Endothelial cell (in vitro differentiated cells): ENCODE measurements around the gene GPR17. TPM values are rescaled to one million over a fixed set of nuclear protein-coding genes. Genes with fewer than 3 reads are reported as not detected.

Source experiments
- DNase-seq: peaks from one replicate; pipeline ENCODE4 v3.0.0; 2021; ENCODE audit warnings: low spot score
- H3K27ac Mint-ChIP-seq: one replicate; pipeline ENCODE4 v1.8.0; 2021; ENCODE audit warnings: mixed read lengths, inconsistent platforms; ENCODE audit not compliant: unreplicated experiment
- H3K27me3 Mint-ChIP-seq: one replicate; pipeline ENCODE4 v1.8.0; 2021; ENCODE audit warnings: mild to moderate bottlenecking, moderate library complexity, mixed read lengths, inconsistent platforms; ENCODE audit not compliant: unreplicated experiment
- H3K36me3 Mint-ChIP-seq: one replicate; pipeline ENCODE4 v1.8.0; 2021; ENCODE audit warnings: mild to moderate bottlenecking, low read depth, mixed read lengths, inconsistent platforms; ENCODE audit not compliant: unreplicated experiment
- H3K4me1 Mint-ChIP-seq: one replicate; pipeline ENCODE4 v1.8.0; 2021; ENCODE audit warnings: mild to moderate bottlenecking, mixed read lengths, inconsistent platforms; ENCODE audit not compliant: unreplicated experiment
- H3K4me3 Mint-ChIP-seq: one replicate; pipeline ENCODE4 v1.8.0; 2021; ENCODE audit warnings: mild to moderate bottlenecking, mixed read lengths, inconsistent platforms; ENCODE audit not compliant: unreplicated experiment
- H3K9me3 Mint-ChIP-seq: one replicate; pipeline ENCODE4 v1.8.0; 2021; ENCODE audit warnings: mixed read lengths, inconsistent platforms; ENCODE audit not compliant: unreplicated experiment
- CTCF ChIP-seq: fragments of 200-600 bp; sonication (generic); IDR thresholded peaks from one replicate; pipeline ENCODE4 v1.5.0; 2021; ENCODE audit warnings: antibody characterized with exemption; ENCODE audit not compliant: unreplicated experiment
- total RNA-seq: library from RNA; stranded (reverse); fragmentation: NEBNext Ultra II Directional; extraction: Animal tissue kit (Norgen Biotek cat#: 25700); gene quantifications from one replicate; pipeline ENCODE4 v1.2.1, GENCODE V29; 2021; ENCODE audit not compliant: unreplicated experiment

Gene GPR17
- total RNA-seq, 1 donor from 2014 or later = 0.15 TPM

DNA sequence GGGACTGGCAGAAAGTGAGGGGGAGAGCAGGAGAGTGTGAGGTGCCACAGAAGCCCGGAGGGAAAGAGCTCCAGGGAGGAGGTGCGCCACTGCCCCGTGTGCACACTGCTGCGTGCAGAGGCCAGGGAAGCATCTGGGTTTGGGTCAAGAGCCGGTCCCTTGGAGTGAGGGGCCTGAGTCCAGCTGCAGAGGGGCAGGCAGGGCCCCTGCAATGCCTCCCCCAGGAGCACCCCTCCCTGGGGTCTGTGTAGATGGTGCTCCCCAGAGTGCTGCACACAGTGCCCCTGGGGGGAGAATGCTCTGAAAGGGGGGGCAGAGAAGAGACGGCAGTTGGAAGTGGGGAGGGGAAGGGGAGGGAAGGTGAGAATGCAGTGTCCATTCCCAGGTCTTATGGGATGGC, 33.0 kb downstream of the GPR17 start:
- no peak overlapping the region for H3K27ac Mint-ChIP-seq
- peaks cover 18% of the 10 kb centered on the region for H3K27me3 Mint-ChIP-seq

GRCh38 chr2:127679680-127680361, 33.9 kb downstream of the GPR17 start:
- H3K9me3 Mint-ChIP-seq = no peaks in the 10 kb centered on the region
- no peak overlapping the region for H3K4me3 Mint-ChIP-seq
- H3K27me3 Mint-ChIP-seq = peaks cover 17% of the 10 kb centered on the region
- H3K27ac Mint-ChIP-seq = no peak overlapping the region
- H3K4me1 Mint-ChIP-seq = peaks cover 6% of the 10 kb centered on the region
- no peak for TF ChIP-seq CTCF
- no peaks in the 10 kb centered on the region for H3K36me3 Mint-ChIP-seq
- DNase-seq = no peak

More for the DNA sequence above, 33.0 kb downstream of the GPR17 start:
- TF ChIP-seq CTCF = no peak
- Mint-ChIP-seq H3K4me3 (no peak overlapping the region), H3K36me3 (no peaks in the 10 kb centered on the region), H3K4me1 (peaks cover 8% of the 10 kb centered on the region), H3K9me3 (no peaks in the 10 kb centered on the region)
- no peak for DNase-seq

GRCh38 chr2:127680706-127681287, 34.8 kb downstream of the GPR17 start:
- Mint-ChIP-seq H3K4me3 (no peak overlapping the region), H3K4me1 (peaks cover 6% of the 10 kb centered on the region), H3K36me3 (no peaks in the 10 kb centered on the region), H3K27me3 (peaks cover 16% of the 10 kb centered on the region), H3K9me3 (no peaks in the 10 kb centered on the region), H3K27ac (no peak overlapping the region)
- TF ChIP-seq CTCF = no peak
- DNase-seq = no peak

- Mint-ChIP-seq H3K4me3 (no peak overlapping the region), H3K4me1 (peaks cover 6% of the 10 kb centered on the region), H3K36me3 (no peaks in the 10 kb centered on the region), H3K9me3 (no peaks in the 10 kb centered on the region), H3K27ac (no peak overlapping the region), H3K27me3 (peaks cover 11% of the 10 kb centered on the region)
- no peak for TF ChIP-seq CTCF
- DNase-seq = no peak
Observed at GRCh38 chr2:127681288-127681804, 35.4 kb downstream of the GPR17 start.
